K562 (cell line): ENCODE measurements around the gene MCCD1. TPM values are rescaled to one million over a fixed set of nuclear protein-coding genes. Genes with fewer than 3 reads are reported as not detected.

Source experiments
- ARID2 ChIP-seq: fragments of 450-650 bp; IDR thresholded peaks from 2 replicates; pipeline ENCODE4 v1.6.1; 2017; ENCODE audit warnings: antibody characterized with exemption, mild to moderate bottlenecking
- CAMTA2 ChIP-seq: fragments of 250-450 bp; sonication (Bioruptor Pico); conservative IDR thresholded peaks from 2 replicates; pipeline ENCODE4 v1.5.1; 2022
- CREB1 ChIP-seq, 2 experiments: sonication (generic) in 1 of 2; formaldehyde crosslinking in 1 of 2; IDR thresholded peaks; 2 replicates each; pipeline versions ENCODE4 v1.6.1 to v1.8.0; 2012 to 2022; ENCODE audit warnings: inconsistent platforms in 1 of 2, mild to moderate bottlenecking in 1 of 2, missing genetic modification reagents in 1 of 2, moderate library complexity in 1 of 2
- DLX4 ChIP-seq: fragments of 250-450 bp; sonication (Bioruptor Pico); IDR thresholded peaks from 2 replicates; pipeline ENCODE4 v1.6.1; 2021; ENCODE audit warnings: mild to moderate bottlenecking
- FIP1L1 ChIP-seq: fragments of 200-400 bp; formaldehyde crosslinking; IDR thresholded peaks from 2 replicates; pipeline ENCODE4 v1.6.1; 2018; ENCODE audit warnings: mild to moderate bottlenecking, low read depth, low read length; ENCODE audit not compliant: poor library complexity, severe bottlenecking
- FOXK1 ChIP-seq: sonication (generic); formaldehyde crosslinking; IDR thresholded peaks from 2 replicates; pipeline ENCODE4 v1.8.0; 2022; ENCODE audit warnings: missing genetic modification reagents, mild to moderate bottlenecking, borderline replicate concordance
- POLR2AphosphoS2 ChIP-seq: IDR thresholded peaks from 2 replicates; pipeline ENCODE4 v1.6.1; 2012; ENCODE audit warnings: low read length, improper control_type of control experiment
- RFX7 ChIP-seq: fragments of 250-450 bp; sonication (Bioruptor Pico); IDR thresholded peaks from 2 replicates; pipeline ENCODE4 v1.5.1; 2021; ENCODE audit warnings: mild to moderate bottlenecking
- SNAPC5 ChIP-seq: fragments of 250-450 bp; sonication (Bioruptor Pico); IDR thresholded peaks from 2 replicates; pipeline ENCODE4 v1.8.0; 2021; ENCODE audit warnings: moderate library complexity, mild to moderate bottlenecking, inconsistent platforms
- SP2 ChIP-seq: IDR thresholded peaks from 2 replicates; pipeline ENCODE4 v1.6.1; 2011; ENCODE audit warnings: mild to moderate bottlenecking, low read depth, low read length, moderate library complexity; ENCODE audit not compliant: poor library complexity, severe bottlenecking; ENCODE audit errors: extremely low read depth
- SREBF2 ChIP-seq: sonication (generic); formaldehyde crosslinking; IDR thresholded peaks from 2 replicates; pipeline ENCODE4 v1.4.0; 2020; ENCODE audit warnings: mild to moderate bottlenecking, missing genetic modification reagents
- SUPT5H ChIP-seq: fragments of 450-650 bp; IDR thresholded peaks from 2 replicates; pipeline ENCODE4 v1.6.1; 2016
- TEAD4 ChIP-seq, 2 experiments: sonication (generic) in 1 of 2; formaldehyde crosslinking in 1 of 2; IDR thresholded peaks; 2 replicates each; pipeline versions ENCODE4 v1.6.1 to v1.8.0; 2012 to 2022; ENCODE audit warnings: borderline replicate concordance in 1 of 2, inconsistent platforms in 1 of 2, low read length in 1 of 2, mild to moderate bottlenecking in 1 of 2, missing genetic modification reagents in 1 of 2
- THRAP3 ChIP-seq: fragments of 450-650 bp; IDR thresholded peaks from 2 replicates; pipeline ENCODE4 v1.6.1; 2016; ENCODE audit warnings: mild to moderate bottlenecking, inconsistent platforms, borderline replicate concordance
- ZBED1 ChIP-seq: IDR thresholded peaks from 2 replicates; pipeline ENCODE4 v1.6.1; 2014
- ZBTB8A ChIP-seq: fragments of 450-650 bp; IDR thresholded peaks from 2 replicates; pipeline ENCODE4 v1.6.1; 2018; ENCODE audit warnings: mild to moderate bottlenecking, moderate library complexity; ENCODE audit not compliant: partially characterized antibody
- ZNF263 ChIP-seq: sonication (generic); formaldehyde crosslinking; IDR thresholded peaks from 2 replicates; pipeline ENCODE4 v1.8.0; 2022; ENCODE audit warnings: mild to moderate bottlenecking, missing genetic modification reagents, borderline replicate concordance
- ZNF511 ChIP-seq: sonication (generic); formaldehyde crosslinking; IDR thresholded peaks from 2 replicates; pipeline ENCODE4 v1.8.0; 2022; ENCODE audit warnings: mild to moderate bottlenecking, missing genetic modification reagents
- ZNF561 ChIP-seq: fragments of 450-650 bp; formaldehyde crosslinking; conservative IDR thresholded peaks from 2 replicates; pipeline ENCODE4 v1.4.0; 2020; ENCODE audit warnings: mild to moderate bottlenecking, moderate library complexity
- ZNF609 ChIP-seq: sonication (generic); formaldehyde crosslinking; IDR thresholded peaks from 2 replicates; pipeline ENCODE4 v1.8.1; 2023; ENCODE audit warnings: missing genetic modification reagents, mild to moderate bottlenecking, borderline replicate concordance
- ZNF696 ChIP-seq: fragments of 250-450 bp; sonication (Bioruptor Pico); conservative IDR thresholded peaks from 2 replicates; pipeline ENCODE4 v1.4.0; 2020; ENCODE audit warnings: mild to moderate bottlenecking, moderate library complexity
- ZNF699 ChIP-seq: fragments of 250-450 bp; sonication (Bioruptor Pico); IDR thresholded peaks from 2 replicates; pipeline ENCODE4 v1.8.0; 2021; ENCODE audit warnings: mild to moderate bottlenecking, moderate library complexity; ENCODE audit not compliant: insufficient replicate concordance
- polyA plus RNA-seq, 8 experiments: library from polyadenylated mRNA; depleted of rRNA in 4 of 8; stranded (reverse) in 5 of 8; unstranded in 3 of 8; fragments of >200 nt; fragmentation: Nextera tagmentation in 2 of 8; fragmentation: Illumina TruSeq in 1 of 8; extraction: Ambion mirVana in 2 of 8; extraction: Trizol in 1 of 8; gene quantifications; 2 replicates each; pipeline versions ENCODE4 v1.2.1 to v1.2.3, GENCODE V29; 2011 to 2014; ENCODE audit warnings: inconsistent platforms in 1 of 8, missing spikeins in 1 of 8
- total RNA-seq, 7 experiments: library from RNA; depleted of rRNA in 6 of 7; stranded (reverse); fragments of >200 nt in 6 of 7; fragmentation: Illumina TruSeq in 2 of 7; extraction: Trizol in 2 of 7; gene quantifications; 2 replicates each; pipeline versions ENCODE4 v1.2.1 to v1.2.3, GENCODE V29; 2011 to 2021; ENCODE audit warnings: low replicate concordance in 1 of 7

The MCCD1 gene
- total and polyA plus RNA-seq, 9 of the 15 experiments (the other 6 are each of a cell fraction or from before 2014, with no cell fraction given): not detected

- no peak for TF ChIP-seq CREB1 (IDR thresholded peaks at IDR 0.05)
- TF ChIP-seq CREB1 (CRISPR knock-in tag; IDR thresholded peaks at IDR 0.05): no peak; the same call in 1 of the 2 replicates
- peak; percentile 69 for TF ChIP-seq SUPT5H
- TF ChIP-seq SREBF2 (CRISPR knock-in tag): no peak
- TF ChIP-seq ZNF696 (CRISPR knock-in tag): no peak
- no peak for TF ChIP-seq ZBED1
- TF ChIP-seq FOXK1 (CRISPR knock-in tag): no peak
- TF ChIP-seq DLX4: no peak
- no peak for TF ChIP-seq CAMTA2 (CRISPR knock-in tag)
- no peak for TF ChIP-seq ZNF699 (CRISPR knock-in tag)
- TF ChIP-seq FIP1L1: no peak
- TF ChIP-seq ARID2: no peak
- no peak for TF ChIP-seq ZNF511 (CRISPR knock-in tag)
- TF ChIP-seq ZNF609: no peak
- no peak for TF ChIP-seq ZBTB8A
- peak; percentile 49 for TF ChIP-seq SP2
- no peak for TF ChIP-seq ZNF561 (CRISPR knock-in tag)
- TF ChIP-seq TEAD4 (IDR thresholded peaks at IDR 0.05; ENCODE audit: low read length): no peak
- no peak for TF ChIP-seq TEAD4 (CRISPR knock-in tag; IDR thresholded peaks at IDR 0.05; ENCODE audit: borderline replicate concordance)
- no peak for TF ChIP-seq POLR2AphosphoS2
- TF ChIP-seq ZNF263 (CRISPR knock-in tag): 0 out of 2 replicates have a peak, but pooled peaks have one; percentile 42
- no peak for TF ChIP-seq THRAP3
- TF ChIP-seq SNAPC5 (CRISPR knock-in tag): no peak
- no peak for TF ChIP-seq RFX7 (CRISPR knock-in tag)
Observed at GRCh38 chr6:31497531-31498476, 31.0 kb upstream of the MCCD1 start, which contains the start of gene MICB (continued).
